ENCODE measurements around the gene ZNF559. TPM values are rescaled to one million over a fixed set of nuclear protein-coding genes. Genes with fewer than 3 reads are reported as not detected.

ZNF559 gene
- total RNA-seq, 1 experiment from 2014 or later: 15.1 TPM

GRCh38 chr19:9324584-9324962 lies 594 bp downstream of the ZNF559 start (continued):
- TF ChIP-seq PRDM15 (CRISPR knock-in tag; IDR thresholded peaks at IDR 0.05): no peak

- CTCF ChIA-PET: no interaction called here
- POLR2A ChIA-PET: no interaction called here
- Mint-ChIP-seq H3K27me3 (ENCODE audit: low read depth) (peaks cover 2% of the 10 kb centered on the region; the same call in 1 of the 2 replicates), H3K4me3 (no peak overlapping the region), H3K9me3 (peaks cover 67% of the 10 kb centered on the region), H3K27ac (no peak overlapping the region), H3K4me1 (no peaks in the 10 kb centered on the region), H3K36me3 (peaks cover 80% of the 10 kb centered on the region)
- DNase-seq (ENCODE audit: low spot score): no peak
- ATAC-seq: no peak
- TF ChIP-seq GTF2I (CRISPR knock-in tag; conservative IDR thresholded peaks at IDR 0.05): no peak
- TF ChIP-seq STAT6 (CRISPR knock-in tag; conservative IDR thresholded peaks at IDR 0.05; ENCODE audit: low read depth): no peak
- TF ChIP-seq SMAD4 (CRISPR knock-in tag; IDR thresholded peaks at IDR 0.05): no peak
- TF ChIP-seq USF2 (CRISPR knock-in tag; IDR thresholded peaks at IDR 0.05): no peak
- TF ChIP-seq MAX (CRISPR knock-in tag; IDR thresholded peaks at IDR 0.05): no peak
- TF ChIP-seq ZNF416 (CRISPR knock-in tag; IDR thresholded peaks at IDR 0.05): no peak
- no peak for TF ChIP-seq TEAD4 (CRISPR knock-in tag; IDR thresholded peaks at IDR 0.05)
- TF ChIP-seq ATF6 (CRISPR knock-in tag; IDR thresholded peaks at IDR 0.05): no peak
- no peak for TF ChIP-seq NFE2L1 (CRISPR knock-in tag; IDR thresholded peaks at IDR 0.05)
- no peak for TF ChIP-seq ZNF317 (CRISPR knock-in tag; IDR thresholded peaks at IDR 0.05; ENCODE audit: borderline replicate concordance, low read depth)
- no peak for TF ChIP-seq CREM (CRISPR knock-in tag; IDR thresholded peaks at IDR 0.05)
- TF ChIP-seq ARID4B (CRISPR knock-in tag; IDR thresholded peaks at IDR 0.05; ENCODE audit: borderline replicate concordance): no peak
- no peak for TF ChIP-seq ELF4 (CRISPR knock-in tag; IDR thresholded peaks at IDR 0.05; ENCODE audit: low read depth)
- no peak for TF ChIP-seq ZNF532 (CRISPR knock-in tag; IDR thresholded peaks at IDR 0.05; ENCODE audit: borderline replicate concordance)
- TF ChIP-seq ATF1 (CRISPR knock-in tag; IDR thresholded peaks at IDR 0.05): no peak
- no peak for TF ChIP-seq E2F1 (CRISPR knock-in tag; IDR thresholded peaks at IDR 0.05)
Observed at GRCh38 chr19:9329999-9330398, 6.0 kb downstream of the ZNF559 start.

Measured in WTC11 (cell line).